H9 (cell line): Measurements from ENCODE around the gene HES6. TPM values are rescaled to one million over a fixed set of nuclear protein-coding genes. Genes with fewer than 3 reads are reported as not detected.
A peak's percentile ranks its signal among the peaks of the same experiment; 100 is the strongest.

ENCODE experiments used
- DNase-seq: peaks from one replicate; pipeline ENCODE4 v3.0.0-alpha.2; 2017
- H2AFZ ChIP-seq: one replicate; pipeline ENCODE4 v1.6.1; 2013; ENCODE audit warnings: mild to moderate bottlenecking, low read length, control low read depth, moderate library complexity
- H2AK5ac ChIP-seq: 2 replicates; pipeline ENCODE4 v1.6.1; 2013; ENCODE audit warnings: low read length, control low read depth, mixed read lengths; ENCODE audit not compliant: insufficient read length
- H2BK120ac ChIP-seq: one replicate; pipeline ENCODE4 v1.6.1; 2013; ENCODE audit warnings: low read depth, mild to moderate bottlenecking, low read length, control low read depth, inconsistent platforms; ENCODE audit not compliant: poor library complexity, severe bottlenecking
- H2BK12ac ChIP-seq: 2 replicates; pipeline ENCODE4 v1.6.1; 2013; ENCODE audit warnings: low read length, control low read depth, mixed read lengths, low read depth; ENCODE audit not compliant: insufficient read length
- H2BK15ac ChIP-seq: 2 replicates; pipeline ENCODE4 v1.6.1; 2013; ENCODE audit warnings: low read depth, low read length, control low read depth
- H2BK20ac ChIP-seq: one replicate; pipeline ENCODE4 v1.6.1; 2013; ENCODE audit warnings: low read depth, mild to moderate bottlenecking, low read length, control low read depth, inconsistent platforms; ENCODE audit not compliant: poor library complexity, severe bottlenecking
- H2BK5ac ChIP-seq: 2 replicates; pipeline ENCODE4 v1.6.1; 2013; ENCODE audit warnings: low read length, control low read depth, mixed read lengths; ENCODE audit not compliant: insufficient read length
- H3K14ac ChIP-seq: 2 replicates; pipeline ENCODE4 v1.6.1; 2013; ENCODE audit warnings: low read length, control low read depth; ENCODE audit not compliant: insufficient read depth
- H3K18ac ChIP-seq: 2 replicates; pipeline ENCODE4 v1.6.1; 2013; ENCODE audit warnings: low read depth, mild to moderate bottlenecking, mixed read lengths, low read length, control low read depth; ENCODE audit not compliant: insufficient read length
- H3K23ac ChIP-seq: 2 replicates; pipeline ENCODE4 v1.6.1; 2013; ENCODE audit warnings: low read length, control low read depth, mixed read lengths, low read depth; ENCODE audit not compliant: insufficient read length
- H3K23me2 ChIP-seq: 2 replicates; pipeline ENCODE4 v1.6.1; 2013; ENCODE audit warnings: low read depth, mild to moderate bottlenecking, mixed read lengths, low read length, control low read depth; ENCODE audit not compliant: insufficient read length, poor library complexity, severe bottlenecking
- H3K27ac ChIP-seq: 2 replicates; pipeline ENCODE4 v1.5.1; 2013; ENCODE audit warnings: low read length, control low read depth, mixed read lengths, low read depth; ENCODE audit not compliant: insufficient read length
- H3K27me3 ChIP-seq: 2 replicates; pipeline ENCODE4 v1.6.1; 2013; ENCODE audit warnings: low read length, control low read depth, inconsistent platforms; ENCODE audit not compliant: insufficient read depth
- H3K4ac ChIP-seq: 2 replicates; pipeline ENCODE4 v1.6.1; 2013; ENCODE audit warnings: low read depth, mild to moderate bottlenecking, control low read depth, inconsistent platforms, low read length, moderate library complexity
- H3K4me1 ChIP-seq: 2 replicates; pipeline ENCODE4 v1.6.1; 2013; ENCODE audit warnings: low read length, control low read depth, inconsistent platforms; ENCODE audit not compliant: insufficient read depth
- H3K4me2 ChIP-seq: 2 replicates; pipeline ENCODE4 v1.6.1; 2013; ENCODE audit warnings: low read length, control low read depth, mixed read lengths; ENCODE audit not compliant: insufficient read length, insufficient read depth
- H3K56ac ChIP-seq: 2 replicates; pipeline ENCODE4 v1.6.1; 2013; ENCODE audit warnings: low read depth, mild to moderate bottlenecking, mixed read lengths, low read length, control low read depth; ENCODE audit not compliant: insufficient read length
- H3K79me1 ChIP-seq: 2 replicates; pipeline ENCODE4 v1.6.1; 2013; ENCODE audit warnings: low read depth, mild to moderate bottlenecking, moderate library complexity, low read length, control low read depth, inconsistent platforms; ENCODE audit not compliant: insufficient read depth, poor library complexity, severe bottlenecking
- H3K79me2 ChIP-seq: 2 replicates; pipeline ENCODE4 v1.6.1; 2013; ENCODE audit warnings: low read length, control low read depth, inconsistent platforms; ENCODE audit not compliant: insufficient read depth
- H3K9ac ChIP-seq: 2 replicates; pipeline ENCODE4 v1.6.1; 2013; ENCODE audit warnings: low read length, control low read depth, mixed read lengths; ENCODE audit not compliant: insufficient read length; ENCODE audit errors: extremely low read depth
- H3K9me3 ChIP-seq: one replicate; pipeline ENCODE4 v1.6.1; 2013; ENCODE audit warnings: low read depth, low read length, inconsistent platforms; ENCODE audit not compliant: control insufficient read depth
- H3T11ph ChIP-seq: one replicate; pipeline ENCODE4 v1.6.1; 2013; ENCODE audit warnings: mild to moderate bottlenecking, low read length, control low read depth, inconsistent platforms
- H4K20me1 ChIP-seq: one replicate; pipeline ENCODE4 v1.6.1; 2013; ENCODE audit not compliant: control insufficient read depth, insufficient read length, insufficient read depth
- H4K5ac ChIP-seq: 2 replicates; pipeline ENCODE4 v1.6.1; 2013; ENCODE audit warnings: low read depth, mild to moderate bottlenecking, mixed read lengths, low read length, control low read depth; ENCODE audit not compliant: insufficient read length
- H4K8ac ChIP-seq: replicated peaks from 2 replicates; pipeline ENCODE4 v1.6.1; 2013; ENCODE audit warnings: low read length, control low read depth, mixed read lengths, low read depth; ENCODE audit not compliant: insufficient read length
- H4K91ac ChIP-seq: 2 replicates; pipeline ENCODE4 v1.6.1; 2013; ENCODE audit warnings: low read depth, mild to moderate bottlenecking, moderate library complexity, mixed read lengths, low read length, control low read depth; ENCODE audit not compliant: insufficient read length
- H3K27ac Mint-ChIP-seq, 3 experiments: 2 replicates in 2 of 3; 3 replicates in 1 of 3; pipeline ENCODE4 v1.8.0; 2020 to 2021; ENCODE audit warnings: mixed read lengths in 3 of 3, mild to moderate bottlenecking in 1 of 3, moderate library complexity in 1 of 3
- H3K27me3 Mint-ChIP-seq: 2 replicates; pipeline ENCODE4 v1.8.0; 2021; ENCODE audit warnings: low read depth, mild to moderate bottlenecking, moderate library complexity, mixed read lengths
- H3K36me3 Mint-ChIP-seq, 3 experiments: 2 replicates in 2 of 3; 3 replicates in 1 of 3; pipeline ENCODE4 v1.8.0; 2020 to 2021; ENCODE audit warnings: low read depth in 3 of 3, mixed read lengths in 3 of 3; ENCODE audit not compliant: insufficient read depth in 1 of 3
- H3K4me1 Mint-ChIP-seq, 2 experiments: 2 replicates each; pipeline ENCODE4 v1.8.0; 2020; ENCODE audit warnings: mixed read lengths in 2 of 2
- H3K4me3 Mint-ChIP-seq, 2 experiments: 2 replicates in 1 of 2; 3 replicates in 1 of 2; pipeline ENCODE4 v1.8.0; 2020 to 2021; ENCODE audit warnings: mild to moderate bottlenecking in 2 of 2, mixed read lengths in 2 of 2, moderate library complexity in 1 of 2
- H3K9me3 Mint-ChIP-seq, 2 experiments: 2 replicates in 1 of 2; 3 replicates in 1 of 2; pipeline ENCODE4 v1.8.0; 2020; ENCODE audit warnings: mild to moderate bottlenecking in 2 of 2, mixed read lengths in 2 of 2, moderate library complexity in 1 of 2
- WGBS: extraction: QIAGEN DNeasy Blood & Tissue Kit; methylation state at CpG from one replicate; pipeline ENCODE4 v1.1.7; 2013; ENCODE audit warnings: missing lambda C conversion rate, low lambda C conversion rate, mixed read lengths; ENCODE audit not compliant: insufficient read length; ENCODE audit errors: extremely low coverage; 5-methylcytosine and 5-hydroxymethylcytosine counted together
- total RNA-seq: library from RNA; stranded (reverse); gene quantifications from 2 replicates; pipeline ENCODE4 v1.2.1, GENCODE V29; 2021
- TF ChIP-seq, protein P1 (sequence below): fragments of 200-600 bp; sonication (generic); conservative IDR thresholded peaks from 3 replicates; pipeline ENCODE4 v1.8.0; 2021; ENCODE audit warnings: antibody characterized with exemption, mild to moderate bottlenecking

Gene HES6
- total RNA-seq, 1 experiment from 2014 or later = 27.1 TPM

DNA sequence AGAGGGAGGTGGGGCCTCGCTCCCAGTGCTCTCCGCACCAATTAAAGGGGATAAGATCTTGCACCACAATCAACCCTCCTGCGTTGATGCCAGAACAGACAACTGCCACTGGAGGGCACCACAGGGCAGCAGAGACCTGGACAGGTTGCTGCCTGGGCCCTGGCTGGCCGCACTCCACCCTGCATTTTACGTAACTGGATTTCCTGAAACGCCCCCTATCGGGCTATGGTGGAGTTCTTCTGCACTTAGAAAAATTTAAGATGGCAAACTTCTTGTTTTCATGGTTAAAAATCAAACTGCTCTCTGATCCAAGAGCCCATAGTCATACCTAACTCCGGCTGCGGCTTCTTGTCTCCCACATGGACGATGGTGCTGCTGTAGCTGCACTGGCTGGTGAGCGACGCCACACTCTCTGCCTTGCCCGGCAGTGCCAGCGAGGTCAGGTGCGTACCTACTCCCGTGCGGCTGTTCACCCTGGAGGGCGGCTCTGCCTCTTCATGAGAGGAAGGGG, 16.8 kb upstream of the HES6 start:
- Histone ChIP-seq H3K27ac (no peak overlapping the region), H4K5ac (no peak overlapping the region), H3K4ac (no peak overlapping the region), H2AK5ac (no peak overlapping the region), H3K9me3 (no peaks in the 10 kb centered on the region), H2BK20ac (no peak overlapping the region), H2BK5ac (no peak overlapping the region), H3K56ac (no peak overlapping the region), H2BK120ac (no peak overlapping the region), H3K23me2 (no peaks in the 10 kb centered on the region), H3K18ac (no peak overlapping the region), H4K20me1 (no peaks in the 10 kb centered on the region), H2BK15ac (no peak overlapping the region), H3K4me2 (no peak overlapping the region), H2BK12ac (no peak overlapping the region), H2AFZ (no peak overlapping the region), H3K79me1 (no peaks in the 10 kb centered on the region), H3K9ac (no peak overlapping the region), H3K23ac (no peak overlapping the region), H4K8ac (no peak overlapping the region), H3K79me2 (no peaks in the 10 kb centered on the region), H3K4me1 (no peaks in the 10 kb centered on the region), H3K14ac (no peak overlapping the region), H4K91ac (no peak overlapping the region), H3T11ph (no peak overlapping the region), H3K27me3 (no peaks in the 10 kb centered on the region)
- H3K9me3 Mint-ChIP-seq = no peaks in the 10 kb centered on the region
- H3K36me3 Mint-ChIP-seq = peaks cover 6 to 35% (median 20%) of the 10 kb centered on the region in 3 experiments; a peak in 6 of 7 replicates
- no peak overlapping the region for H3K27ac Mint-ChIP-seq
- no peaks in the 10 kb centered on the region for H3K27me3 Mint-ChIP-seq
- no CpG with 5 or more reads among the region's 18 CpGs for WGBS
- no peak overlapping the region for H3K4me3 Mint-ChIP-seq
- TF ChIP-seq, protein P1, sequence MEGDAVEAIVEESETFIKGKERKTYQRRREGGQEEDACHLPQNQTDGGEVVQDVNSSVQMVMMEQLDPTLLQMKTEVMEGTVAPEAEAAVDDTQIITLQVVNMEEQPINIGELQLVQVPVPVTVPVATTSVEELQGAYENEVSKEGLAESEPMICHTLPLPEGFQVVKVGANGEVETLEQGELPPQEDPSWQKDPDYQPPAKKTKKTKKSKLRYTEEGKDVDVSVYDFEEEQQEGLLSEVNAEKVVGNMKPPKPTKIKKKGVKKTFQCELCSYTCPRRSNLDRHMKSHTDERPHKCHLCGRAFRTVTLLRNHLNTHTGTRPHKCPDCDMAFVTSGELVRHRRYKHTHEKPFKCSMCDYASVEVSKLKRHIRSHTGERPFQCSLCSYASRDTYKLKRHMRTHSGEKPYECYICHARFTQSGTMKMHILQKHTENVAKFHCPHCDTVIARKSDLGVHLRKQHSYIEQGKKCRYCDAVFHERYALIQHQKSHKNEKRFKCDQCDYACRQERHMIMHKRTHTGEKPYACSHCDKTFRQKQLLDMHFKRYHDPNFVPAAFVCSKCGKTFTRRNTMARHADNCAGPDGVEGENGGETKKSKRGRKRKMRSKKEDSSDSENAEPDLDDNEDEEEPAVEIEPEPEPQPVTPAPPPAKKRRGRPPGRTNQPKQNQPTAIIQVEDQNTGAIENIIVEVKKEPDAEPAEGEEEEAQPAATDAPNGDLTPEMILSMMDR = peak; percentile 100
- peak; percentile 97 for DNase-seq
- H3K4me1 Mint-ChIP-seq = peaks cover 0 to 2% of the 10 kb centered on the region in 2 experiments; a peak in 2 of 4 replicates
